Common myeloid progenitor, CD34-positive (primary cell): ENCODE measurements around the gene RABAC1.
"Not testable (repeated sequence)": the region's sequence is repeated elsewhere in the genome, so short reads cannot be mapped to it uniquely, and the experiment has no call there.

Source experiments
- CTCF ChIA-PET: fragments of 350-600 bp; sonication (Branson Sonifier 250); formaldehyde crosslinking; loops from one replicate; lab custom pipeline; 2021; ENCODE audit warnings: antibody characterized with exemption; lab: Charles Lee
- POLR2A ChIA-PET: fragments of 350-600 bp; sonication (Branson Sonifier 250); formaldehyde crosslinking; loops from one replicate; lab custom pipeline; 2021; ENCODE audit warnings: antibody characterized with exemption; lab: Charles Lee
- DNase-seq, 3 donors: peaks; one replicate each; pipeline versions ENCODE4 v3.0.0 to v3.0.0-alpha.2; 2013
- H3K27ac ChIP-seq, 2 experiments: 1 replicate in 1 of 2; 2 replicates in 1 of 2; pipeline ENCODE4 v1.7.0; 2013; ENCODE audit warnings: inconsistent platforms in 2 of 2, low read length in 2 of 2, mild to moderate bottlenecking in 2 of 2, low read depth in 1 of 2, moderate library complexity in 1 of 2; ENCODE audit not compliant: severe bottlenecking in 2 of 2, insufficient read depth in 1 of 2, poor library complexity in 1 of 2
- H3K27me3 ChIP-seq, 5 experiments: replicated peaks in 2 of 5; 1 replicate in 3 of 5; 2 replicates in 2 of 5; pipeline versions ENCODE4 v1.6.1 to v1.7.0; 2013; ENCODE audit warnings: low read length in 4 of 5, mild to moderate bottlenecking in 2 of 5, moderate library complexity in 2 of 5, inconsistent platforms in 1 of 5; ENCODE audit not compliant: insufficient read depth in 5 of 5, control insufficient read depth in 4 of 5
- H3K36me3 ChIP-seq, 4 experiments: 1 replicate in 2 of 4; 2 replicates in 2 of 4; pipeline versions ENCODE4 v1.6.1 to v1.7.0; 2013; ENCODE audit warnings: low read length in 3 of 4, control low read depth in 1 of 4, mild to moderate bottlenecking in 1 of 4; ENCODE audit not compliant: control insufficient read depth in 4 of 4, insufficient read depth in 4 of 4
- H3K4me1 ChIP-seq, 4 experiments: 1 replicate in 3 of 4; 2 replicates in 1 of 4; pipeline versions ENCODE4 v1.6.1 to v1.7.1; 2013; ENCODE audit warnings: low read length in 3 of 4, mild to moderate bottlenecking in 3 of 4, control low read depth in 1 of 4, inconsistent platforms in 1 of 4, moderate library complexity in 1 of 4; ENCODE audit not compliant: control insufficient read depth in 4 of 4, insufficient read depth in 4 of 4; ENCODE audit errors: control extremely low read depth in 1 of 4
- H3K4me3 ChIP-seq, 7 experiments: 1 replicate in 4 of 7; 2 replicates in 3 of 7; pipeline versions ENCODE4 v1.5.1 to v1.7.0; 2013; ENCODE audit warnings: mild to moderate bottlenecking in 7 of 7, low read length in 6 of 7, moderate library complexity in 6 of 7, inconsistent platforms in 2 of 7, low read depth in 2 of 7, control low read depth in 1 of 7; ENCODE audit not compliant: insufficient read depth in 4 of 7, control insufficient read depth in 1 of 7; ENCODE audit errors: extremely low read depth in 1 of 7
- H3K9me3 ChIP-seq, 5 experiments: 1 replicate in 4 of 5; 2 replicates in 1 of 5; pipeline versions ENCODE4 v1.6.1 to v1.7.1; 2013; ENCODE audit warnings: low read length in 4 of 5, mild to moderate bottlenecking in 2 of 5, inconsistent platforms in 1 of 5, low read depth in 1 of 5, moderate library complexity in 1 of 5; ENCODE audit not compliant: control insufficient read depth in 4 of 5, insufficient read depth in 2 of 5; ENCODE audit errors: control extremely low read depth in 1 of 5
- WGBS: methylation state at CpG from one replicate; pipeline ENCODE4 v1.1.5; 2013; ENCODE audit not compliant: insufficient coverage; 5-methylcytosine and 5-hydroxymethylcytosine counted together

RABAC1 gene

DNA sequence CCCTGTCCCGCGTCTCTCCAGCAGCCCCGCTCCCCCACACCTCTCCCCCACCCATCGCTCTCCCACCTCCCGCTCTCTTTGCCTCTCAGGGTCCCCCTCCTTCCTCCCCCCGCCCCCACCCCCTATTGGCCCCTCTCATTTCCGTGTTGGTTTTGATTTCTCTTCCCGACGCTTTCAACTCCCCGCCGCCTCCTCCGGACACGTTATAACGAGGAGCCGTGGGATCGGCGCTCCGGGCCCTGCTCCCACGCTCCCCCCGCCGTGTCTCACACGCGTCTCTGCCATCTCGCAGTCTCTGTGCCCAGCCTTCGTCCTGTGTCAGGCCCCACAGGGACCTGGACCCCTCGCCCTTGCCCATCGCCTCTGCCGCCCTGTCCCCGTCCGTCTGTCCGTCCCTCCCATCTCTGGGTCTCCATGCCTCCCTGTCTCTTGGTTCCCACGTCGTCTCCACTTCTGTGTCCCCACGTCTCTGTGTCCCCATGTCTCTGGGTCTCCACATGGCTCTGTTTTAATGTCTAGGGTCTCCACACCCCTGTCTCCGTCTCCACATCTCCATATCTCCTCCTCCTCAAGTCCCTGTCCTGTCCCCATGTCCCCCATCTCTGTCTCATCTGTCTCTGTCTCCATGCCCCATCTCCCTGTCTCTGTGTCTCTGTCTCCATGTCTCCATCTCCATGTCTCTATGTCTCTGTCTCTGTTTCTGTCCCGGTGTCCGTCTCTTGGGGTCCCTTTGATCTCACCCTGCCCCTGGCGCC lies 43.9 kb downstream of the RABAC1 start:
- no peaks in the 10 kb centered on the region for H3K9me3 ChIP-seq
- H3K36me3 ChIP-seq: no peaks in the 10 kb centered on the region
- H3K4me3 ChIP-seq: peak overlapping the region in 2 of 7 experiments; percentile 24 to 32
- ChIA-PET POLR2A (no interaction called here), CTCF (no interaction called here)
- DNase-seq: no peak
- whole genome bisulfite sequencing: 3% methylated on average over 31 of the region's 38 CpGs
- peaks cover 0 to 87% (median 35%) of the 10 kb centered on the region in 5 experiments for H3K27me3 ChIP-seq
- H3K4me1 ChIP-seq: peaks cover 0 to 17% (median 5%) of the 10 kb centered on the region in 4 experiments
- no peak overlapping the region for H3K27ac ChIP-seq

GRCh38 chr19:41914424-41914834 lies 44.7 kb downstream of the RABAC1 start:
- H3K9me3 ChIP-seq, POLR2A ChIA-PET, CTCF ChIA-PET, H3K4me3 ChIP-seq, H3K27ac ChIP-seq, H3K36me3 ChIP-seq, DNase-seq: not testable (repeated sequence)
- peaks cover 0 to 17% (median 5%) of the 10 kb centered on the region in 4 experiments for H3K4me1 ChIP-seq
- no CpG with 5 or more reads among the region's 5 CpGs for WGBS
- peaks cover 0 to 79% (median 35%) of the 10 kb centered on the region in 5 experiments for H3K27me3 ChIP-seq

DNA sequence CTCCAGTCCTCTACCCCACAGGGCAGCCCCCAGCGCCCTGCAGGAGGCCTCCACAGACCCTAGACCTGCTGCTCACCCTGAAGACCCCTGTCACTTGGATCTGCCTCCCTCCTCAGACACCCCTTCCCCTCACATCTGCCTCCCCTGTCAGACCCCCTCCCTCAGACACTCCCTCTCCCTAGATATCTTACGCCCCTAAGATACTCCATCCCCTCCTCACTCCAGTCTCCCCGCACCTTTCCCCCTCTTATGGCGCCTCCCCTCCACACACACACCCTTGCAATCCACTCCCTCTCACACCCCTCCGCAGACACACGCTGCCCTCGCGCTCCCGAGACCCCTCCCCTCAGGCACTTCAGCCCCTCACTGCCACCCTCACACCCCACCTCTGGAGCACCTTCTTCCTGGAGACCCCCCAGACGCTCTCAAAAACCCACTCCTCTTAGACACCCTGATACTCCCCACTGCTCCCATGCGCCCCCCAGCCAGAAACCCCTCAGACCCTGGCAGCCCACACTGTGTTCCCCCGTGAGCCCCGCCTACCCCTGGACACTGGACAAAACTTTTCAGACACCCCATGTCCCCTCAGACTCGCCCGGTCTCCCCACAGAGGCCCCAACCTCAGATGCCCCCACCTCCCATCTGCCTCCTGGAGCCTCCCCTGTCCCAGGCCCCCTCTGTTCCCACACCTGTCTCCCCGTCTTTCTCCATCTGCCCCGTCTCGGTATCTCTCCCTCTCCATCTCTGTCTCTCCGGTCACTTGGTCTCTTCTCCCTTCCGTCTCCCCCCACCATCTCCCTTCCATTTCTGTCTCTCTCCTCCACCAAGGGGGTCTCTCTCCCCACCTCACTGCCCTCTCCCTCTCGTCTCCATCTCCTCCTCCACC lies 45.3 kb downstream of the RABAC1 start:
- no peaks in the 10 kb centered on the region for H3K36me3 ChIP-seq
- CTCF ChIA-PET: no interaction called here
- H3K27ac ChIP-seq: no peak overlapping the region
- peaks cover 0 to 79% (median 35%) of the 10 kb centered on the region in 5 experiments for H3K27me3 ChIP-seq
- no peak for DNase-seq
- H3K9me3 ChIP-seq: no peaks in the 10 kb centered on the region
- no peak overlapping the region for H3K4me3 ChIP-seq
- WGBS: 16% methylated on average over 21 of the region's 21 CpGs
- POLR2A ChIA-PET: no interaction called here
- peaks cover 0 to 17% (median 5%) of the 10 kb centered on the region in 4 experiments for H3K4me1 ChIP-seq

DNA sequence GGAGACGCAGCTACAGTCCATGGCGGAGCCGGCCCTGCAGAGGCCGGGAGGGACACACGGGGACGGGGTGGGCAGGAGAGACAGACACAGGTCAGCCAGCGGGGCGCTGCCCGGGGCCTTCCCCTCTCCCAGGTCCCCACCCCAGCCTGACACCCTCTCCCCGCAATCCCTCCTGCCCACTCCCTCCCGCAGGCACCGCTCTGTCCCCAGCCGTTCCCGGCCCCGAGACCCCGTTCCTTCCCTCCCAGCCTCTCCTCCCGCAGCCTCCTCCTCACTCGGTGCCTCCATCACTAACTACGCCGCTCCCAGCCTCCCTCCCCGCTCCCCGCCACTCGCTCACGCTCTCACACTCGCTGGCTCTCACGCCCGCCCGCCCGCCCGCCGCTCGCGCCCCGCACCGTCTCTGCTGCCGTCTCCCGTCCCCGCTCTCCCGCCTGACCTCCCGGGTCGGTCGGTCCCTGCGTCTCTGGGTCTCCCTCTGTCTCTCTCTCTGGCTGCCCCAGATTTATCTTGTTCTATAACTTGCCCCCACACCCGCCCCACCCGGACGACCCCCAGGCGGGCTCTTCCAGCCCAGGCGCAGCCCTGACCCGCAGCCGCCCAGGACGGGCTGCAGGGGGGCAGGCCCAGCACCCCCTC lies 46.1 kb downstream of the RABAC1 start:
- Histone ChIP-seq H3K27ac (no peak overlapping the region), H3K4me3 (no peak overlapping the region), H3K4me1 (peaks cover 0 to 17% (median 5%) of the 10 kb centered on the region in 4 experiments), H3K36me3 (peaks cover 0 to 3% (median under 1%) of the 10 kb centered on the region in 4 experiments), H3K27me3 (peaks cover 0 to 75% (median 33%) of the 10 kb centered on the region in 5 experiments), H3K9me3 (no peaks in the 10 kb centered on the region)
- WGBS: 3% methylated on average over 34 of the region's 51 CpGs
- CTCF ChIA-PET: interaction anchor here (1.2 kb wide), 1 partner anchor 11 kb away, joined by 3 read pairs; no protein-coding TSS in a partner anchor
- POLR2A ChIA-PET: no interaction called here
- no peak for DNase-seq

- 48% methylated on average over 19 of the region's 29 CpGs for WGBS
- Histone ChIP-seq H3K4me3 (no peak overlapping the region), H3K27ac (no peak overlapping the region), H3K27me3 (peaks cover 0 to 67% (median 32%) of the 10 kb centered on the region in 5 experiments), H3K36me3 (peaks cover 0 to 9% (median 4%) of the 10 kb centered on the region in 4 experiments), H3K4me1 (peaks cover 0 to 17% (median 5%) of the 10 kb centered on the region in 4 experiments), H3K9me3 (no peaks in the 10 kb centered on the region)
- CTCF ChIA-PET: interaction anchor here (1.2 to 2.6 kb wide), 2 partner anchors 9 to 10 kb away, joined by 3 to 8 read pairs; no protein-coding TSS in a partner anchor
- POLR2A ChIA-PET: no interaction called here
- no peak for DNase-seq
Observed at GRCh38 chr19:41911889-41912731, 47.0 kb downstream of the RABAC1 start.
